Mucosa of rectum (tissue), 2 donors: ENCODE measurements around the gene CABP1.
"Not testable (repeated sequence)": the region's sequence is repeated elsewhere in the genome, so short reads cannot be mapped to it uniquely, and the experiment has no call there.

Experiments
- H3K27ac ChIP-seq, 2 donors: one replicate each; pipeline ENCODE4 v1.7.0; 2013; ENCODE audit warnings: inconsistent platforms in 2 of 2, low read depth in 2 of 2, low read length in 2 of 2
- H3K27me3 ChIP-seq, 2 donors: one replicate each; pipeline ENCODE4 v1.7.0; 2013; ENCODE audit warnings: low read length in 2 of 2; ENCODE audit not compliant: control insufficient read depth in 2 of 2, insufficient read depth in 2 of 2
- H3K36me3 ChIP-seq, 2 donors: one replicate each; pipeline ENCODE4 v1.7.0; 2013; ENCODE audit warnings: low read length in 2 of 2; ENCODE audit not compliant: control insufficient read depth in 2 of 2, insufficient read depth in 2 of 2
- H3K4me1 ChIP-seq, 2 donors: one replicate each; pipeline ENCODE4 v1.7.0; 2013; ENCODE audit warnings: low read length in 2 of 2, mild to moderate bottlenecking in 1 of 2; ENCODE audit not compliant: control insufficient read depth in 2 of 2, insufficient read depth in 2 of 2
- H3K4me3 ChIP-seq, 2 donors: one replicate each; pipeline ENCODE4 v1.7.0; 2013; ENCODE audit warnings: low read length in 2 of 2
- H3K9ac ChIP-seq, 2 donors: one replicate each; pipeline ENCODE4 v1.7.0; 2013; ENCODE audit warnings: low read length in 2 of 2, low read depth in 1 of 2, mild to moderate bottlenecking in 1 of 2
- H3K9me3 ChIP-seq, 2 donors: one replicate each; pipeline ENCODE4 v1.7.0; 2013; ENCODE audit warnings: low read length in 2 of 2; ENCODE audit not compliant: control insufficient read depth in 2 of 2
- donor health status: healthy.
- donor health status: Normal muscosa, but diverticular disease.

Gene CABP1

DNA sequence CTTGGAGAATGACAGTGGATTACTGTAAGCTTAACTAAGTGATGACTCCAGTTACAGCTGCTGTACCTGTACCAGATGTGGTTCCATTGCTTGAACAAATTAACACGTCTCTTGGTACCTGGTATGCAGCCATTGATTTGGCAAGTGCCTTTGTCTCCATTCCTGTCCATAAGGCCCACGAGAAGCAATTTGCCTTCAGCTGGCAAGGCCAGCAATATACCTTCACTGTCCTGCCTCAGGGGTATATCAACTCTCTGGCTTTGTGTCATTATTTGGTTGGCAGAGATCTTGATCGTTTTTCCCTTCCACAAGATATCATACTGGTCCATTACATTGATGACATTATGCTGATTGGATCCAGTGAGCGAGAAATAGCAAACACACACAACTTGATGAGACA lies 29.9 kb upstream of the CABP1 start:
- H3K4me1 ChIP-seq: no peaks in the 10 kb centered on the region
- no peak overlapping the region for H3K9ac ChIP-seq
- H3K36me3 ChIP-seq: no peaks in the 10 kb centered on the region
- H3K27me3 ChIP-seq: no peaks in the 10 kb centered on the region
- no peak overlapping the region for H3K27ac ChIP-seq
- H3K4me3 ChIP-seq: no peak overlapping the region
- no peaks in the 10 kb centered on the region for H3K9me3 ChIP-seq

DNA sequence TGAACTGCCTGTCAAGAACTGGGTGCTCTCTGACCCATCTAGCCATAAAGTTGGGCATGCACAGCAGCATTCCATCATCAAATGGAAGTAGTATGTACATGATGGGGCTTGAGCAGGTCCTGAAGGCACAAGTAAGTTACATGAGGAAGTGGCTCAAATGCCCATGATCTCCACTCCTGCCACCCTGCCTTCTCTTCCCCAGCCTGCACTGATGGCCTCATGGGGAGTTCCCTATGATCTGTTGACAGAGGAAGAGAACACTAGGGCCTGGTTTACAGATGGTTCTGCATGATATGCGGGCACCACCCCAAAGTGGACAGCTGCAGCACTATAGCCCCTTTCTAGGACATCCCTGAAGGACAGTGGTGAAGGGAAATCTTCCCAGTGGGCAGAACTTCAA lies 28.9 kb upstream of the CABP1 start:
- not testable (repeated sequence) for H3K36me3 ChIP-seq, H3K4me1 ChIP-seq, H3K9ac ChIP-seq, H3K9me3 ChIP-seq, H3K27ac ChIP-seq, H3K4me3 ChIP-seq, H3K27me3 ChIP-seq

GRCh38 chr12:120614848-120615247 lies 25.6 kb upstream of the CABP1 start:
- no peaks in the 10 kb centered on the region for H3K4me1 ChIP-seq
- H3K27ac ChIP-seq: no peak overlapping the region
- H3K4me3 ChIP-seq: no peak overlapping the region
- no peak overlapping the region for H3K9ac ChIP-seq
- H3K36me3 ChIP-seq: no peaks in the 10 kb centered on the region
- H3K27me3 ChIP-seq: peaks cover 0 to 5% of the 10 kb centered on the region in 2 donors
- H3K9me3 ChIP-seq: no peaks in the 10 kb centered on the region

DNA sequence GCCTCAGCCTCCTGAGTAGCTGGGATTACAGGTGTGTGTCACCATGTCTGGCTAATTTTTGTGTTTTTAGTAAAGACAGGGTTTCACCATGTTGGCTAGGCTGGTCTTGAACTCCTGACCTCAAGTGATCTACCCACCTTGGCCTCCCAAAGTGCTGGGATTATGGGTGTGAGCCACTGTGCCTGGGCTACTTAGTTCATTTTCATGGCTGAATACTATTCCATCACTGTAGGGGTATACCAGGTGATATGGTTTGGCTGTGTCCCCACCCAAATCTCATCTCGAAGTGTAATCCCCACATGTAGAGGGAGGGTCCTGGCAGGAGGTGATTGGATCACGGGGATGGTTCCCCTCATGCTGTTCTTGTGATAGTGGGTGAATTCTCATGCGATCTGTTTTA lies 23.2 kb upstream of the CABP1 start:
- not testable (repeated sequence) for H3K9me3 ChIP-seq, H3K36me3 ChIP-seq, H3K4me3 ChIP-seq, H3K27me3 ChIP-seq, H3K4me1 ChIP-seq, H3K9ac ChIP-seq, H3K27ac ChIP-seq

GRCh38 chr12:120617767-120618166 lies 22.7 kb upstream of the CABP1 start:
- H3K36me3 ChIP-seq, H3K9ac ChIP-seq, H3K27ac ChIP-seq, H3K4me3 ChIP-seq, H3K27me3 ChIP-seq, H3K4me1 ChIP-seq, H3K9me3 ChIP-seq: not testable (repeated sequence)

- peaks cover 0 to 7% of the 10 kb centered on the region in 2 donors for H3K4me1 ChIP-seq
- H3K27ac ChIP-seq: no peak overlapping the region
- no peaks in the 10 kb centered on the region for H3K36me3 ChIP-seq
- no peaks in the 10 kb centered on the region for H3K9me3 ChIP-seq
- H3K9ac ChIP-seq: no peak overlapping the region
- H3K27me3 ChIP-seq: peaks cover 0 to 5% of the 10 kb centered on the region in 2 donors
- no peak overlapping the region for H3K4me3 ChIP-seq
Measured at GRCh38 chr12:120618954-120619615, 21.3 kb upstream of the CABP1 start.

DNA sequence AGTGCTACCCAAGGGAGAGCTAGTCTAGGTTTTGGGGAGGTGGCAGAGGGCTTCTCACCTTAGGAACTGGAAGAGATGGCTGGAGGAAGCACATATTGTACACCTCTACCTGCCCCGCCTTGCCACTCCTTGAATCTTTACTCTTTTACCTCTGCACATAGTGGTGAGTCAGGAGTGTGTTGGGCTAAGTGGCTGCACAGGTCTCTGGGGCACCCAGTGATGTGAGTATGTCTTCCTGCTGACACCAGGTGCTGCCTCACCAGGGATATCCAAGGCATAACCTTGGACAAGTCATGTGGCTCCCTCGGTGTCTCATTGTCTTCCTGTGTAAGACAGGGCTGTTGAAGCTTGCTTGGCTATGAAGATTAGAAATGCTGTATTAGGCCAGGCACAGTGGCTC lies 19.8 kb upstream of the CABP1 start:
- peaks cover 0 to 7% of the 10 kb centered on the region in 2 donors for H3K4me1 ChIP-seq
- H3K27ac ChIP-seq: peak overlapping the region in 1 of 2 donors; percentile 15
- H3K4me3 ChIP-seq: no peak overlapping the region
- no peak overlapping the region for H3K9ac ChIP-seq
- no peaks in the 10 kb centered on the region for H3K36me3 ChIP-seq
- H3K27me3 ChIP-seq: peaks cover 0 to 5% of the 10 kb centered on the region in 2 donors
- H3K9me3 ChIP-seq: no peaks in the 10 kb centered on the region

GRCh38 chr12:120625557-120626419 lies 14.6 kb upstream of the CABP1 start:
- H3K9ac ChIP-seq: no peak overlapping the region

GRCh38 chr12:120628919-120629318 lies 11.5 kb upstream of the CABP1 start:
- H3K27me3 ChIP-seq: peaks cover 0 to 3% of the 10 kb centered on the region in 2 donors
- no peak overlapping the region for H3K9ac ChIP-seq
- no peaks in the 10 kb centered on the region for H3K9me3 ChIP-seq
- H3K36me3 ChIP-seq: no peaks in the 10 kb centered on the region
- H3K4me3 ChIP-seq: no peak overlapping the region
- H3K4me1 ChIP-seq: no peaks in the 10 kb centered on the region
- no peak overlapping the region for H3K27ac ChIP-seq

More at GRCh38 chr12:120625557-120626419, 14.6 kb upstream of the CABP1 start:
- Histone ChIP-seq H3K36me3 (no peaks in the 10 kb centered on the region), H3K4me3 (no peak overlapping the region), H3K27ac (no peak overlapping the region), H3K4me1 (peaks cover 0 to 2% of the 10 kb centered on the region in 2 donors), H3K27me3 (no peaks in the 10 kb centered on the region), H3K9me3 (no peaks in the 10 kb centered on the region)

- no peaks in the 10 kb centered on the region for H3K4me1 ChIP-seq
- no peak overlapping the region for H3K27ac ChIP-seq
- no peaks in the 10 kb centered on the region for H3K9me3 ChIP-seq
- no peak overlapping the region for H3K9ac ChIP-seq
- no peaks in the 10 kb centered on the region for H3K36me3 ChIP-seq
- H3K27me3 ChIP-seq: peaks cover 0 to 3% of the 10 kb centered on the region in 2 donors
- H3K4me3 ChIP-seq: no peak overlapping the region
Measured at GRCh38 chr12:120630104-120630892, 10.1 kb upstream of the CABP1 start.
